ENCODE measurements around the gene NUTF2. TPM values are rescaled to one million over a fixed set of nuclear protein-coding genes. Genes with fewer than 3 reads are reported as not detected.

Gene NUTF2
- total RNA-seq, 2 experiments from 2014 or later = 152 to 157 TPM

DNA sequence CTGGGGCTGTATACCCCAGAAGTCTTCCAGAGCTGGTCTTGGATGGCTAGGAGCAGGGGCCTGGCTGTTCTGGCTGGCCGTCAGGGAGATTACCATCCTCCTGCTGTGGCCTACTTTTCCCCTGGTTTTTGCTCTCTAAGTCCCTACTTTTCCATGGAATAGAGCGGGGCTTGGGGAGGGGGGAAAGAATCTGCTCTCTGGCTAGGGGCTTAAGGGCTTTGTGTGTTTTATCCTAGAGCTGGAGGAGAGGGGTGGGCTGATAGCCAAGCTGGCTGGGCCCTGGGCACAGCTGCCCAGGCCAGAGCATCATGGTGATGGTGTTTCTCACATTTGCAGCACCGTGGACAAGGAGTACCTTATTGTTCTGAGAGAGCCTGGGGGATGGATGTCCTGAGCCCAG is 41.6 kb downstream of the NUTF2 start:
- intact Hi-C loops (cut with micrococcal nuclease) = no loop called here
- DNase-seq (no peak), ATAC-seq (no peak)
- POLR2A ChIA-PET = interaction anchor here (0.5 to 1.2 kb wide), 6 partner anchors 9 to 48 kb away, joined by 3 to 4 read pairs (median 4); partner anchors contain the start of genes CTRL and PSMB10
- Mint-ChIP-seq H3K27ac (no peak overlapping the region), H3K4me3 (no peak overlapping the region), H3K36me3 (ENCODE audit: low read depth) (peaks cover 4% of the 10 kb centered on the region), H3K9me3 (no peaks in the 10 kb centered on the region), H3K4me1 (ENCODE audit: low read depth) (peaks cover 7% of the 10 kb centered on the region), H3K27me3 (no peaks in the 10 kb centered on the region)
- CTCF ChIA-PET = interaction anchor here (1.3 to 1.6 kb wide), 3 partner anchors 40 to 153 kb away, joined by 4 to 5 read pairs (median 4); no protein-coding TSS in a partner anchor
- TF ChIP-seq, protein P1, sequence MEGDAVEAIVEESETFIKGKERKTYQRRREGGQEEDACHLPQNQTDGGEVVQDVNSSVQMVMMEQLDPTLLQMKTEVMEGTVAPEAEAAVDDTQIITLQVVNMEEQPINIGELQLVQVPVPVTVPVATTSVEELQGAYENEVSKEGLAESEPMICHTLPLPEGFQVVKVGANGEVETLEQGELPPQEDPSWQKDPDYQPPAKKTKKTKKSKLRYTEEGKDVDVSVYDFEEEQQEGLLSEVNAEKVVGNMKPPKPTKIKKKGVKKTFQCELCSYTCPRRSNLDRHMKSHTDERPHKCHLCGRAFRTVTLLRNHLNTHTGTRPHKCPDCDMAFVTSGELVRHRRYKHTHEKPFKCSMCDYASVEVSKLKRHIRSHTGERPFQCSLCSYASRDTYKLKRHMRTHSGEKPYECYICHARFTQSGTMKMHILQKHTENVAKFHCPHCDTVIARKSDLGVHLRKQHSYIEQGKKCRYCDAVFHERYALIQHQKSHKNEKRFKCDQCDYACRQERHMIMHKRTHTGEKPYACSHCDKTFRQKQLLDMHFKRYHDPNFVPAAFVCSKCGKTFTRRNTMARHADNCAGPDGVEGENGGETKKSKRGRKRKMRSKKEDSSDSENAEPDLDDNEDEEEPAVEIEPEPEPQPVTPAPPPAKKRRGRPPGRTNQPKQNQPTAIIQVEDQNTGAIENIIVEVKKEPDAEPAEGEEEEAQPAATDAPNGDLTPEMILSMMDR (IDR thresholded peaks at IDR 0.05) = no peak

DNA sequence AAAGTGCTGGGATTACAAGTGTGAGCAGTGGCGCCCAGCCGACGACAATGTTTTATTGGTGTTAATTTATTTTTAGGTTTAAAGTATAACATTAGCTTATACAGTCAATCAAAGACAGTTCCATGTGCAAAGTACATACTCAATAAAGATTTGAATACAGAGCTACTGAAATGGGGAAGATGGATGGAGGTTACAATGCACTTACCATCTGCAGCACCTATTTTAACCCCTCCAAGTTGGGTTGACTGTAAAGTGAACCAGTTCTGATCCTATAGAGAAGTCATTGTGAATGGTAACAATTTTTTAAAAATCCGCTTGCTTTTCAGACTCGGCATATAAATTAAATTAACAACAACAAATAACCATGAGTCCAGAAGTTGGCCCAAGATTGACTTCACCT is 45.6 kb downstream of the NUTF2 start:
- Mint-ChIP-seq H3K4me3 (peak overlapping the region; percentile 79), H3K4me1 (ENCODE audit: low read depth) (peaks cover 24% of the 10 kb centered on the region), H3K9me3 (no peaks in the 10 kb centered on the region), H3K27ac (peak overlapping the region; percentile 80), H3K36me3 (ENCODE audit: low read depth) (no peaks in the 10 kb centered on the region), H3K27me3 (no peaks in the 10 kb centered on the region)
- POLR2A ChIA-PET = interaction anchor here (0.7 to 2.1 kb wide), 7 partner anchors 8 to 48 kb away, joined by 3 to 8 read pairs (median 5); partner anchors contain the start of genes CTRL, NRN1L and PSMB10
- TF ChIP-seq, protein P1 (IDR thresholded peaks at IDR 0.05) = no peak
- DNase-seq = no peak
- no peak for ATAC-seq
- CTCF ChIA-PET = interaction anchor here (0.6 to 4.9 kb wide), 9 partner anchors 9 to 149 kb away, joined by 3 to 30 read pairs (median 5); partner anchors contain the start of genes CTRL, NRN1L and PSMB10
- intact Hi-C loops (cut with micrococcal nuclease) = no loop called here

DNA sequence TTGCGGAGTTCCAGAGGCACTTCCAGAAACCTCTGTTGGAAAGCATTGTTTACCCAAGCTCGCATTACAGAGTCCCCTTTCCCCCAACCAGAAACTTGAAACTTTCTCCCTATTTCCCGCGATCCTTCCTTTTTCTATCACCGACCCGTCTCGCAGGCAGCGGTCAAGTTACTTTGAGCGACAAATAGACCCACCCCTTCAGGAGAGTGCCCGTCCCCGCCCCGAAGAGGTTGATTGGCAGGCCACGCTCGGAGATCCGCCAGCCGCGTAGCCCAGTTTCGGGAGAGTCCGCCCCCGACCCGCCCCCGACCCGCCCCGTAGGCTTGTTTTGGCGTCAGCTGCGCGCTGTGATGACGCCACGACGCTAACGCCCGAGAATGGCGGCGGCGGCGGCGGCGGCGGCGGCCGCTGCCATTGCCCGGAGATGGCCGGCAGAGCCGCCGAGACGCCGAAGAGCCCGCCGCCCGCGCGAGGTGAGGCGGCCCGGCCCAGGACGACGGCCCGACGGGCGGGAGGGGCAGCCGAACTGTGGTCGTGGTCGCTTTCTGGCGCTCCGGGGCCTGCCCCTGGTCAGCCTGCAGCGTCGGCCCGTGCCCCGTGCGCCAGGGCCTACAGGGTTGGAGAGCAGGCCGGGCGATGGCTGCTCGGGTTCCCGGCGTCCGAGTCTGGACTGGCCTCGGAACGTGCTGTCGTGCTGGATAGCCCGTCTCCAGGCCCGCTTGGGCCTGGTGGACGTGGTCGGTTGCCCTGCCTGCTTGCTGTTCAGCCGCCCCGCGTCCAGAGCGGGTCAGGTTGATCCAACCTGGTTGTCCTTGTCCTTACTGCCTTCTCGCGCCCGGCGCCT is 46.4 kb downstream of the NUTF2 start, which contains the start of gene PSKH1:
TSS of gene PSKH1 (plus strand) at position 356 of the 844 bp plus-strand sequence. CDS start 15,496 bp downstream, outside the sequence.
- POLR2A ChIA-PET = interaction anchor here (0.5 to 2.1 kb wide), 12 partner anchors 9 to 112 kb away, joined by 3 to 8 read pairs (median 4); partner anchors contain the start of genes CTRL, EDC4, NRN1L and PSMB10
- H3K9me3 Mint-ChIP-seq = no peaks in the 10 kb centered on the region
- no peaks in the 10 kb centered on the region for H3K27me3 Mint-ChIP-seq
- TF ChIP-seq, protein P1 (IDR thresholded peaks at IDR 0.05) = no peak
- no peaks in the 10 kb centered on the region for H3K36me3 Mint-ChIP-seq (ENCODE audit: low read depth)
- H3K4me3 Mint-ChIP-seq = peak within 1 kb of the TSS; percentile 97
- CTCF ChIA-PET = interaction anchor here (0.6 to 4.9 kb wide), 11 partner anchors 9 to 372 kb away, joined by 3 to 30 read pairs (median 5); partner anchors contain the start of genes CTRL, NRN1L and PSMB10
- H3K27ac Mint-ChIP-seq = peak within 1 kb of the TSS; percentile 95
- H3K4me1 Mint-ChIP-seq (ENCODE audit: low read depth) = peaks cover 26% of the 10 kb centered on the region
- DNase-seq (peak; percentile 97), ATAC-seq (peak; percentile 100)
- intact Hi-C loops (cut with micrococcal nuclease) = no loop called here

DNA sequence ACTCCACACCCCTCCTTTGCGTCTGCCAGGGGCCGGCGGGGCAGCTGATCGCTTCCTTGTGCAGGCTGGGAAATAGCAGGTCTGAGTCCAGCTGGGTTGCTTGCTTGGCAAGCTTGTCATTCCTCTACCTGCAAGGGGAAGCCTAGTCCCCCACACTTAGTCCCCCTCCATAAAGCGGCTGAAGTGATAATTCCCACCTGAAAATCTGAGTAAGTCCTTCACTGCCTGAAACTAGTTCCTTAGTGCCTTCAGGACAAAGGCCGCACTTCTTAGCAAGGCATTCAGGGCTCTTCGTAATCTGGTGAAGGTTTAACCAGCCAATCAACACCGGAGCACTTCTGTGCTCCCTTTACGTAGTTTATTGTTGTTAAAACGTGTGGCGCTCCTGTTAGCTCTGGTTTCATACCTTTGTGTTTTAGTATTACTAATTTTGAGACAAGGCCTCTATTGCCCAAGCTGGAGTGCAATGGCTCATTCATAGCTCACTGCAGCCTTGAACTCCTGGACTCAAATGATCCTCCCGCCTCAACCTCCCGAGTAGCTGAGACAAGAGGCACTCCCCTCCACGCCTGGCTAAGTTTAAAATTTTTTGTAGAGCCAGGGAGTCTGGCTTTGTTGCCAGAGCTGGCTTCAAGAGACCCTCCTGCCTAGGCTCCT is 47.1 kb downstream of the NUTF2 start:
- no peaks in the 10 kb centered on the region for H3K36me3 Mint-ChIP-seq (ENCODE audit: low read depth)
- ChIA-PET CTCF (interaction anchor here (0.9 to 4.9 kb wide), 8 partner anchors 10 to 373 kb away, joined by 3 to 30 read pairs (median 6); partner anchors contain the start of genes CTRL, NRN1L and PSMB10), POLR2A (interaction anchor here (0.5 to 2.1 kb wide), 11 partner anchors 19 to 331 kb away, joined by 3 to 8 read pairs (median 3); partner anchors contain the start of genes EDC4 and PSMB10)
- H3K9me3 Mint-ChIP-seq = no peaks in the 10 kb centered on the region
- peak overlapping the region; percentile 95 for H3K27ac Mint-ChIP-seq
- H3K4me1 Mint-ChIP-seq (ENCODE audit: low read depth) = peaks cover 26% of the 10 kb centered on the region
- peak overlapping the region; percentile 97 for H3K4me3 Mint-ChIP-seq
- no peak for ATAC-seq
- TF ChIP-seq, protein P1 (IDR thresholded peaks at IDR 0.05) = no peak
- no peaks in the 10 kb centered on the region for H3K27me3 Mint-ChIP-seq
- intact Hi-C loops (cut with micrococcal nuclease) = no loop called here
- peak; percentile 29 for DNase-seq

Data from activated CD8-positive, alpha-beta T cell treated with anti-CD3 and anti-CD28 coated beads for 36 hours (primary cell).